ENCODE results near the gene TNNT2. TPM values are rescaled to one million over a fixed set of nuclear protein-coding genes. Genes with fewer than 3 reads are reported as not detected.

The TNNT2 gene
- total RNA-seq, 2 experiments from 2014 or later: not detected

- ChIA-PET CTCF (ENCODE audit: unreplicated experiment) (no interaction called here), POLR2A (no interaction called here)
- H4K20me1 ChIP-seq (ENCODE audit: insufficient read depth, low read length): no peaks in the 10 kb centered on the region
- H2AFZ ChIP-seq (ENCODE audit: low read length): no peak within 1 kb of the TSS
- H3K9me3 ChIP-seq (ENCODE audit: low read length): no peaks in the 10 kb centered on the region
- BruUV-seq (replicated peaks): no TSS peak
- no peaks in the 10 kb centered on the region for H3K36me3 ChIP-seq (ENCODE audit: insufficient read depth, low read length)
- no peak for DNase-seq (ENCODE audit: low spot score)
- no peak within 1 kb of the TSS for H3K4me2 ChIP-seq (ENCODE audit: low read length)
- H3K4me3 ChIP-seq (ENCODE audit: low read depth, low read length, poor library complexity, severe bottlenecking): no peak within 1 kb of the TSS
- H3K27ac ChIP-seq (ENCODE audit: low read depth, low read length, poor library complexity, severe bottlenecking): no peak within 1 kb of the TSS
- intact Hi-C loops (cut with micrococcal nuclease; ENCODE audit: unreplicated experiment): no loop called here
- no peaks in the 10 kb centered on the region for H3K4me1 ChIP-seq (ENCODE audit: insufficient read depth, low read length, poor library complexity, severe bottlenecking)
- H3K79me2 ChIP-seq (ENCODE audit: insufficient read depth, low read depth, low read length): no peaks in the 10 kb centered on the region
- TF ChIP-seq, protein P1, sequence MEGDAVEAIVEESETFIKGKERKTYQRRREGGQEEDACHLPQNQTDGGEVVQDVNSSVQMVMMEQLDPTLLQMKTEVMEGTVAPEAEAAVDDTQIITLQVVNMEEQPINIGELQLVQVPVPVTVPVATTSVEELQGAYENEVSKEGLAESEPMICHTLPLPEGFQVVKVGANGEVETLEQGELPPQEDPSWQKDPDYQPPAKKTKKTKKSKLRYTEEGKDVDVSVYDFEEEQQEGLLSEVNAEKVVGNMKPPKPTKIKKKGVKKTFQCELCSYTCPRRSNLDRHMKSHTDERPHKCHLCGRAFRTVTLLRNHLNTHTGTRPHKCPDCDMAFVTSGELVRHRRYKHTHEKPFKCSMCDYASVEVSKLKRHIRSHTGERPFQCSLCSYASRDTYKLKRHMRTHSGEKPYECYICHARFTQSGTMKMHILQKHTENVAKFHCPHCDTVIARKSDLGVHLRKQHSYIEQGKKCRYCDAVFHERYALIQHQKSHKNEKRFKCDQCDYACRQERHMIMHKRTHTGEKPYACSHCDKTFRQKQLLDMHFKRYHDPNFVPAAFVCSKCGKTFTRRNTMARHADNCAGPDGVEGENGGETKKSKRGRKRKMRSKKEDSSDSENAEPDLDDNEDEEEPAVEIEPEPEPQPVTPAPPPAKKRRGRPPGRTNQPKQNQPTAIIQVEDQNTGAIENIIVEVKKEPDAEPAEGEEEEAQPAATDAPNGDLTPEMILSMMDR (conservative IDR thresholded peaks at IDR 0.05; ENCODE audit: low read length): no peak
- no peak for TF ChIP-seq EZH2phosphoT487 (IDR thresholded peaks at IDR 0.05; ENCODE audit: borderline replicate concordance, low read depth, low read length)
- H3K9me2 ChIP-seq (ENCODE audit: insufficient read depth, low read length): no peaks in the 10 kb centered on the region
Measured at GRCh38 chr1:201399018-201399351, 21.5 kb upstream of the TNNT2 start, which contains the start of gene LAD1. Gene LAD1, minus strand, starts transcription at chr1:201399324. Its CDS starts 18 bp downstream, at chr1:201399306.

DNA sequence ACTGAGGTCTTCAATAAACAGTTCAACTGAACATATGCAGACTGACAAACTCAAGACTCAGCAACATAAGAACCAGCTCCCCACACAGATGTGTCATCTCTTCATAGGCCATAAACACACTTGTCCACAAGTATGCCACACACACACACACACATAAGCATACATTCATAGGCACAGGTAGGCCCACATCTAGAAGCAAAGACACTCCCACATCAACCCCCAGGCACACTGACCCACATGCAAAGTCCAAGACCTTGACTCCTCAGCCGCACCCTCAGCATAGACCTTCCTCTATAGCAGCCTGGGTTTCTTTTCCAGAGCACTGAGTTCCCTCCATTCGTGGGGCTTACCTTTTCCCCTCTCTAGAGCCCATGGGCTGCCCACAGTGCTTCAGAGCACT lies 20.2 kb upstream of the TNNT2 start:
- DNase-seq (ENCODE audit: low spot score): no peak
- POLR2A ChIA-PET: no interaction called here
- H3K4me1 ChIP-seq (ENCODE audit: insufficient read depth, low read length, poor library complexity, severe bottlenecking): no peaks in the 10 kb centered on the region
- H3K4me2 ChIP-seq (ENCODE audit: low read length): no peak overlapping the region
- no peaks in the 10 kb centered on the region for H3K9me2 ChIP-seq (ENCODE audit: insufficient read depth, low read length)
- no peaks in the 10 kb centered on the region for H3K36me3 ChIP-seq (ENCODE audit: insufficient read depth, low read length)
- CTCF ChIA-PET (ENCODE audit: unreplicated experiment): no interaction called here
- H3K27ac ChIP-seq (ENCODE audit: low read depth, low read length, poor library complexity, severe bottlenecking): no peak overlapping the region
- no peaks in the 10 kb centered on the region for H3K79me2 ChIP-seq (ENCODE audit: insufficient read depth, low read depth, low read length)
- intact Hi-C loops (cut with micrococcal nuclease; ENCODE audit: unreplicated experiment): no loop called here
- H3K4me3 ChIP-seq (ENCODE audit: low read depth, low read length, poor library complexity, severe bottlenecking): no peak overlapping the region
- H2AFZ ChIP-seq (ENCODE audit: low read length): no peak overlapping the region
- no peaks in the 10 kb centered on the region for H3K9me3 ChIP-seq (ENCODE audit: low read length)
- no peak for TF ChIP-seq EZH2phosphoT487 (IDR thresholded peaks at IDR 0.05; ENCODE audit: borderline replicate concordance, low read depth, low read length)
- TF ChIP-seq, protein P1 (conservative IDR thresholded peaks at IDR 0.05; ENCODE audit: low read length): no peak
- no peaks in the 10 kb centered on the region for H4K20me1 ChIP-seq (ENCODE audit: insufficient read depth, low read length)
- BruUV-seq (replicated peaks): no TSS peak

GRCh38 chr1:201396861-201397464 lies 19.5 kb upstream of the TNNT2 start:
- Histone ChIP-seq H3K9me2 (ENCODE audit: insufficient read depth, low read length) (no peaks in the 10 kb centered on the region), H3K79me2 (ENCODE audit: insufficient read depth, low read depth, low read length) (no peaks in the 10 kb centered on the region), H3K27ac (ENCODE audit: low read depth, low read length, poor library complexity, severe bottlenecking) (no peak overlapping the region), H3K4me3 (ENCODE audit: low read depth, low read length, poor library complexity, severe bottlenecking) (no peak overlapping the region), H2AFZ (ENCODE audit: low read length) (no peak overlapping the region), H4K20me1 (ENCODE audit: insufficient read depth, low read length) (no peaks in the 10 kb centered on the region), H3K4me1 (ENCODE audit: insufficient read depth, low read length, poor library complexity, severe bottlenecking) (no peaks in the 10 kb centered on the region), H3K36me3 (ENCODE audit: insufficient read depth, low read length) (no peaks in the 10 kb centered on the region), H3K4me2 (ENCODE audit: low read length) (no peak overlapping the region), H3K9me3 (ENCODE audit: low read length) (no peaks in the 10 kb centered on the region)
- intact Hi-C loops (cut with micrococcal nuclease; ENCODE audit: unreplicated experiment): no loop called here
- BruUV-seq (replicated peaks): no TSS peak
- TF ChIP-seq EZH2phosphoT487 (IDR thresholded peaks at IDR 0.05; ENCODE audit: borderline replicate concordance, low read depth, low read length): no peak
- TF ChIP-seq, protein P1 (conservative IDR thresholded peaks at IDR 0.05; ENCODE audit: low read length): no peak
- DNase-seq (ENCODE audit: low spot score): no peak
- ChIA-PET POLR2A (interaction anchor here (1.0 kb wide), 1 partner anchor 9 kb away, joined by 4 read pairs; no protein-coding TSS in a partner anchor), CTCF (ENCODE audit: unreplicated experiment) (no interaction called here)
